Stimulated activated CD4-positive, alpha-beta T cell treated with anti-CD3 and anti-CD28 coated beads, Interleukin-15, amount 100 ng/mL, for 48 hours (primary cell): ENCODE measurements around the gene DNAJA4.

Source experiments
- DNase-seq, 2 donors: peaks; one replicate each; pipeline ENCODE4 v3.0.0-alpha.2; 2020; ENCODE audit warnings: low read depth in 2 of 2

Gene DNAJA4

DNA sequence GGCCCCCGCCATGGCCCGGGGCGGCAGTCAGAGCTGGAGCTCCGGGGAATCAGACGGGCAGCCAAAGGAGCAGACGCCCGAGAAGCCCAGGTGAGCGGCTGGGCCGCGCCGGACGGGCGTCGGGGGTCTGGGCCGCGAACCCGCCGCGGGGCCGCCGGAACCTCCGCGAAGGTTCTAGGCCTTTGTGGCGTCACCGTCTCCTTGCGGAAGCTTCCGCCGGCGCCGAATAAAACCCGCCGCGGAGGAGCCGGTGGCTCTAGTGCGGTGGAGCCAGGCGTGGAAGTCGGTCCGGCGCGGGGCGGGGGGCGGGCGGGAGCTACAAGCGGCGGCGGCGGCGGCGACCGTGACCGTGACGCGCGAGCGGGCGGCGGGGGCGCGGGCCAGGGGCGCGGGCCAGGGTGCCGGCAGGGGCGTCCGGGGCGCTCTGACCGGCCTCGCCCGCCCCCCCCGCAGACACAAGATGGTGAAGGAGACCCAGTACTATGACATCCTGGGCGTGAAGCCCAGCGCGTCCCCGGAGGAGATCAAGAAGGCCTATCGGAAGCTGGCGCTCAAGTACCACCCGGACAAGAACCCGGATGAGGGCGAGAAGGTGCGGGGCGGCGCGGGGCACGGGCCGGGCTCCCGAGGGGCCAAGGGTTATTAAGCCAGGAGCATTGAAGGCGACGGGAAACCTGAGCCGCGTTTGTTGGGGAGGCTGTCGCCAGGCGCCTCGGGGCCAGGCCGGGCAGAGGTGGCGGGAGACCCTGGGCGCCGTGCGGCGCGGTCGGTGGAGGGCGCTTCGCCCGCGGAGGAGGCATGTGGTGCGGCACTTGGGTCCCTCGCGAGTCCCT, at the start of gene DNAJA4:
TSS of gene DNAJA4 (plus strand) at position 259 of the 833 bp plus-strand sequence. CDS start at position 461, 202 bp downstream.
- DNase-seq = peak; percentile 25 to 36

DNA sequence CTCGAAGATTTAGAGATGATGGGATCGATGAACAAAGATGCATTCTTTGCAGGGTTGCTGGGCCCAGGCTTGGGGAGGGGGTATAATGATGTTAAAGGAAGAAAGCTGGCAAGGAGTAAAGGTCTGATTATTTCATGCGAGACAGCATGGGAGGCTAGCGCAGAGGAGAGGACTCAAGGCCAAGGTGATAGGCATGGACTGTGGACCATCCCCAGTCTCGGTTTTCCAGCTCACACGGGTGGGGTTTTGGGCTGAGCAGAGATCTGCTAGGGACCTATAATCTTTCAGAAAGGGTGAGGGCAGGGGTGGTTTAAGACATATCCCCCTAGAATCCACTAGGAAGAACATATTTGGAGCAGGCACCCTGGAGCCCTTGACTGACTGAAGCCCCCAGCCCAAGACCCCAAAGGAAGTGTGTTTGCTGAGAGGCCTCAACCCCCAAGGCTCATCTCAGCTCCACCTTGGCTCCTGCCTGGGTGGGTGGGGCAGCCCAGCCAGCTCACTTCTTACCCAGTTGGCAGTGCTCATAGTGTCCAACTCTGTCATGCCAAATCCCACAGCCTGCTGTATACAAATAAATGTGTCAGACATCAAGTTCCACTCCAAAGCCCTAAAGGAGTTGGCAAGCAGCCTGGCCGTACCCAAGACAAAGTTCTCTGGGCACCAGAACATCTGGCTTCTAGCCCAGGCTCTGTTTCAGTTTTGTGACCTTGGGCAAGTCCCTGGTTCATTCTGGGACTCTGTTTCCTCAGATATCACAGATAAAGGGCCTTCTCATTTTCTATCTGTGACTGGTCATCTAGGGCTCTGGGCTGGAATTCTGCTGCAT, 47.9 kb upstream of the DNAJA4 start:
- no peak for DNase-seq

- no peak for DNase-seq
Observed at GRCh38 chr15:78220713-78221112, 43.6 kb upstream of the DNAJA4 start.

DNA sequence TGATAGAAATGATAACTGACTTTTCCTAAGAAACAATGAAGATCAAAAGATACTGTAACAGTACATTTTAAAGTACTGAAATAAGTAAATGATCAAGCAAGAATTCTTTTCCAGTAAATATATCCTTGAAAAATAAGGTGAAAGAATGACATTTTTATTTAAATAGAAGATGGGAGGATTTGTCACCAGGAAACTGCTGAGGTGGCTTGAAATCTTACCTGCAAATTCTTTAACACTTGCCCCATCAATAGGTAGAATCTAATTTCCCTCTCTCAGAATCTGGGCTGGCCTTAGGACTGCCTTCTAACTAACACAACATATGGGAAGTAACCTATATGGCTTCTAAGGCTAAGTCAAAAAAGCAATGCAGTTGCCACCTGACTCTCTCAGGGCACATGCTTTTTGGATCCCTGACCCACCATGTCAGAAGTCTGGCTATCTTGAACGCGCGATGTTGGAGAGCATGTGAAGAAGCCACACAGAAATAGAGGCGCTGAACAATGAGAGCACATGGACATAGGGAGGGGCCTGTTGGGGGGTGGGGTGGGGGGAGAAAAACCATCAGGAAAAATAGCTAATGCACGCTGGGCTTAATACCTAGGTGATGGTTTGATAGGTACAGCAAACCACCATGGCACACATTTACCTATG, 41.5 kb upstream of the DNAJA4 start:
- no peak for DNase-seq

- no peak for DNase-seq
Observed at GRCh38 chr15:78223396-78224022, 40.9 kb upstream of the DNAJA4 start.

DNA sequence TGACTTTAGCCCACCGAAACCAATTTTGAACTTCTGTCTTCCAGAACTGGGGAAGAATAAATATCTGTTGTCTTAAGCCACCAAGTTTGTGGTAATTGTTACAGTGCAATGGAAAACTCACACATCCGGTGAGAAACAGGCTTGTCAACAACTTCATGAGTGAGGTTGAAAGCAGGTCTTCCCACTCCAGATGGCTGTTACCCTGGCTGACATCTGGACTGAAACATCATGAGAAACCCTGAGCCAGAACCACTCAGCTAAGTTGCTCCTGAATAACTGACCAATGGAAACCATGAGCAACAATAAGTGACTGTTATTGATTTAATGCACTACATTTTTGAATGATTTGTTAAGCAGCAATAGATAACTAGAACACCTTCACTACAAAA, 40.3 kb upstream of the DNAJA4 start:
- DNase-seq = no peak

DNA sequence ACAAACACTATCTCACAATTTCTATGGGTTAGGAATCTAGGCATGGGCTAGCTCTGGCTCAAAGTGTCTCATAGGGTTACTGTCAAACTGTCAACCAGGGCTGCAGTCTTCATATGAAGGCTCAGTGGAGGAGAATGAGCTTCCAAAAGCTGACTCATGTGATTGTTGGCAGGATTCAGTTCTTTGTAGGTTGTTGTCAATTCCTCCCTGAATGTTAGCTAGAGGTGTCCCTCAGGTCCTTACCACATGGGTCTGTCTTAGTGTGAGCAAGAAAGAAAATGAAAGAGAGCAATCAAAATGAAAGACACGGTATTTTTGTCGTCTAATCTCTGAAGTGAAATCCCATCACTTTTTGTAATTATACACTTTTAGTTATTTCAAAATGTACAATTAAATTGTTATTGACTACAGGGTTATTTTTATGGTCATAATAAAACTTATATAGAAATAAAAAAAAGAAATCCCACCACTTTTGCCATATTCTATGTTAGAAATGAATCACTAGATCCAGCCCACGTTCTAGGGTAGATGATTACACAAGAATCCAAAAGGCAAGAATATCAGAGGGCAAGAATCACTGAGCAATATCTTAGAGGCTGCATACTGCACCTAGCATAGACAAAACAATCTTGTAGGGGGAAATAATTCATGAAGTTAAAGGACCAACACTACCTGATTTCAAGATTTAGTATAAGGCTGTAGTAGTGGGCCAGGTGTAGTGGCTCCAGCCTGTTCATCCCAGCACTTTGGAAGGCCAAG, 38.4 kb upstream of the DNAJA4 start:
- DNase-seq = peak in 1 of 2 donors; percentile 0

- no peak for DNase-seq
Observed at GRCh38 chr15:78228356-78228996, 35.9 kb upstream of the DNAJA4 start.

DNA sequence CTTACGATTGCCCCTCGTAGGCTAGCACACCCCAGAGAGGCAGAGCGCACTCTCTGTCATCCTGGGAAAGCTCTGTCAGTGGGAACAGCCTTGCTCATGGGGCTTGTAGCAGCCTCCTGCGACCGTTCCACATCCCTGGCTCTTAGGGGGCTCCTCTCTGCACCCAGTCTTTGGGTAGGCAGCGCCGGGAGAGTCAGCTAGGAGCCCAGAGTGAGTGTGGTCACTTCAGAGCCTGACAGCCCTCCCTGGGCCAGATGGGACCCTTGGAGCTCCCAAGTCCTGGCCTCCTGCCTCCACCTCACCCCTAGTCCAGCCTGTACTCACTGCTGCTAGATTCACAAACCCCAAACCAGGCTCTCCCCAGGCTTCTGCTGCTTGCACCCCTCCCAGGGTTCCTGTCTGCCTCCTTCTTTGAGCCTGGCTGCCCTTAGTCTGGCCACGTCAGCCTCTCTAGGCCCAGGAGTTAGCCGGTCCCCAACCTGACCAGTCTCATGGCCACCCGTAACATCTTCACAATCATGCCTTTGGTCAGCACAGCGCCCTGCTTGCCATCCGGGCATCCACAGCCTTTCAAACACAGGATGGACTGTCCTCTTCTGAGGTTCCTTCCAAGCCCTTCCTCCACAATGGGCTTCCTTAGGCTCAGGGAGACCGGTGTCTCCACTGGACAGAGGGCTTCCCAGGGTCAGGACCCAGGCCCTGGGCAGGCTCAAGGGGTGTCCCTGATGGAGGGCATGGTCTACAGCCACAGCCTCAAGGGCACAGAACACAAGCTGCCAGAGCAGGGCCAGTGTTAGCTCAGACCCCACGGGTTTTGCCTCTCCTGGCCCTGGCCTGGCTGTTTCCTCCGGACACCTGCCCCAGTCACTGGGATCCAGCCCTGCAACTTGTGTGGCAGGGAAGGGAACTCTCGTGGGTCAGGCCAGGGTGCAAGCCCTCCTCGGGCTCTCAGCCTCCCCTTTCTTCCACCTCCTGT, 34.6 kb upstream of the DNAJA4 start:
- DNase-seq = no peak

- no peak for DNase-seq
Observed at GRCh38 chr15:78232951-78233350, 31.4 kb upstream of the DNAJA4 start.

DNA sequence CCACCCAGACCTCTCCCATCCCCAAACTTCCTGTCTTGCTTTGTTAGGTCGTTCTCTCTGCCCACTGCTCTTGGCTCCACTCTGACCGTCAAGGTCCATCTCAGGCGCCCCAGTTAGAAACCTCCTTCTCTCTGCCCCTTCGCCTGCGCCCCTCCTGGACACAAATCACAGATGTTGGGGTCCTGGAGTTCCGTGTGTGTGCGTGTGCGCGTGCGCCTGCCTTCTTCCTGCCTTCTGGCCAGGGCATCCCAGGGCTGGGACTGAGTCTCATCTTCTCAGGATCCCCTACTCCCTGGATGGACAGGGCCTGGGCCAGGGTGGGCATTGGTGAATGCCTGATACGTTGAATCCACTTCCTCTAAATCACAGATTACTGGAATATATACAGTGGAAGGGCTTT, 30.9 kb upstream of the DNAJA4 start:
- DNase-seq = no peak

DNA sequence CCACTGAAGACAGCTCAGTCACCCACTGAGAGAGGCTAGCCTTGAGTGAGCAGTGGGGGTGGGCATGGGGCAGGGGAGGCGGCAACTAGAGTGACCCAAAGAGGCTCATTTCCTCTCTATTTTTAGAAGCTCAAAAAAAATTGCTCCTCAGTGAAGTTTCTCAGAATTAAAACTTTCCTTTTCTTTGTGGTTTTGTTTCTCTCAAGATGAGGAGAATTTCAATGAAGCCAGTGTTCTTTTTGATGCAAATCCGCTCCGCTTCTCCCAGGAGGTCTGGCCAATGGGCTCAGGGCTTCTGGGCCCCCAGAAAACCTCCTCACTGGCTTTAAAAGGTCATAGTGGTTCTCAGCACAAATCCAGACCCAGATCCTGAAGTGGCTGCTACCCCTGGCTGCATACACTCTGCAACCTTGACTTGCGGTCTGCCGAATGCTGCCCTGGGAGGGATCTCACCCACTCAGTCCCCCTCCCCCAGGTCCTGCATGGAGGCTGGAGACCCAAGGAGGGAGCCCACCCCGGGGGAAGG, 29.8 kb upstream of the DNAJA4 start, which contains the start of gene ACSBG1:
TSS of gene ACSBG1 (minus strand) at position 51 of the 526 bp plus-strand sequence. CDS start 64 bp downstream, outside the sequence.
- no peak for DNase-seq

DNA sequence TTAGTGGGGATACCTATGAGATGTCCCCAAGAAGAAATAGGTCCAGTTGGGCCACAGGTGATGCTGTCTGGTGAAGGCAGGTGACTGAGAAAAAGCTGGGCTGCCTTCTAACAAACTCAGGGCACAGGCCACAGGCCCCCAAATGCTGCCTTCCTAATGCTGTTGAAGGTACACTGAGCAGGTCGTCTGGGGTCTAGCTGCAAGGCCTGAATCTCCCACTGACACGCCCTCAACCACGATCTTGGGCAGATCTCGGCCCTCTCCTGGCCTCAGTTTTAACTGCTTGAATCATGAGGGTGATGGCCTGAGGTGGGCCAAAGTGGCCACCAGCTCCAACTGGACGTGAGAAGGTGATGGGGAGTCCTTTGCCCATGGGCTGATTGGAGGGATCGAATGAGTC, 27.9 kb upstream of the DNAJA4 start:
- no peak for DNase-seq

DNA sequence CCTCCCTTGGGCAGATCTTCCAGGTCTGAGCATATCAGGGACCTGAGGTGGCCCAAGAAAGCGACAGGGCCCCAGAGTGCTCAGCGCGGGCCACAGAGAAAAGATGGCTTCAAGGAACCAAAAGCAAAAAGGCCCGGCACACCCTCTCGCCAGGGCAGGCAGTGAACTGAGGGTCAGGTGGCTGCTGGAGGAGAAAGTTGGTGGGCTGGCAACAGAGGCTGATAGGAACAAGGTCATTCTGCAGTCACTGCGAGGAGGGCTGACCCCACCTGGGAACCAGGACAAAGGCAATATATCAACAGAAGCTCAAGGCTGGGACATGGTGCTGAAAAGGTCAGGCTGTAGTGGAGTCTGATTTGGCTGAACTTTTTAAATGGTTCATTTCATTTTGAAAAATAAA, 27.2 kb upstream of the DNAJA4 start:
- no peak for DNase-seq

DNA sequence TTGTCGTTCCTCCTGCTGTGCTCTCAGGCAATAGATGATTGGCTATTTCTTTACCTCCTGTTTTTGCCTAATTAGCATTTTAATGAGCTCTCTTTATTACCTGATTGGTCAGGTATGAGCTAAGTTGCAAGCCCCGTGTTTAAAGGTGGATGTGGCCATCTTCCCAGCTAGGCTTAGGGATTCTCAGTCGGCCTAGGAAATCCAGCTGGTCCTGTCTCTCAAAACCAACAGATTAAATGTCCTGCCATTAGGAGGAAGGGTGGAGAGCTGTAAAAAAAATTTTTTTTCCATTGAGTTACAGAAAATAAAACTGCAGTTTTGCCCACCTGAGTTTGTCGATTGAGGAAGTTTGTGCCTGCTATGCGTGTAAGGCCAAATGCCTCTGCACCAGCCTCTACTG, 24.6 kb upstream of the DNAJA4 start:
- no peak for DNase-seq

GRCh38 chr15:78241017-78241416, 23.3 kb upstream of the DNAJA4 start:
- peak; percentile 67 to 81 for DNase-seq

DNA sequence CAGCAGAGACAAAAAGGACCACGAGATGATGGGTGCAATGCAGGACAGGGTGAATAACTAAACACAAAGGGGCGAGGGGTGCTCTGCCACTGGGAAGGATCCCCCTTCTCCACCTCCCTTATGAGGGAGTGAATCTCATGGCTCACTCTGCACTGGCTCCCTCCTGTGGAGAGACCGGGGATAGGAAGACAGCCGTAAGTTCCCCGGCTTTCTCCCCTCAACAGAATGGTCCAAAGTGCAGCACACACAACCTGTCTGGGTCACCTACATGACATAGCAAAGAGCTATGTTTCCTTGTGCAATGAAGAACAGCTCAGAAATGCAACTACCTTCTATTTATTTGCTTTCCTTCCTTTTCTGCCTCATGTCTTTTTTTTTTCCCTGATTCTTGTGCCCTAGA, 22.2 kb upstream of the DNAJA4 start:
- no peak for DNase-seq

DNA sequence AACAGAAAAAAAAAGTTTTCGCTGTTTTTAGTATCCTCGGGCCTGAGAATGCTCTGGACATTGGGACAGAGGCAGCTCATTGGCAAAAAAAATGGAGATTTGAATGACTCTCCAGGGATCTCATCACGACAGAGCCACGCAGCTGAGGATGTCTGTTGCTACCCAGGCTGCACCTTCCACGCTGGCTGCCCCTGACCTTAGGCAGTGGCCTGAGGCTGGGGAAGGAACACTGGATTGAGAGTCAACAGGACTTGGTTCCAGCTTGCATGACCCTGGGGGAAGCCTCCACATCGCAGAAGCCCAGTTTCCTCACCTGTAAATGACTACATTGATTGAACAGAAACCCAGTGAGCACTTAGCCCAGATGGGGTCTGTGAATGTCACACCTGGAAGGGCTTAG, 21.3 kb upstream of the DNAJA4 start:
- DNase-seq = no peak

GRCh38 chr15:78243491-78243941, 20.8 kb upstream of the DNAJA4 start:
- no peak for DNase-seq
